Bone marrow (tissue), 2 donors: ENCODE measurements around the gene WDR45B.
"Not testable (repeated sequence)": the region's sequence is repeated elsewhere in the genome, so short reads cannot be mapped to it uniquely, and the experiment has no call there.

ENCODE experiments used
- DNase-seq, 2 donors: peaks; one replicate each; lab custom pipeline; 2025; lab: John Stamatoyannopoulos, UW

The WDR45B gene

DNA sequence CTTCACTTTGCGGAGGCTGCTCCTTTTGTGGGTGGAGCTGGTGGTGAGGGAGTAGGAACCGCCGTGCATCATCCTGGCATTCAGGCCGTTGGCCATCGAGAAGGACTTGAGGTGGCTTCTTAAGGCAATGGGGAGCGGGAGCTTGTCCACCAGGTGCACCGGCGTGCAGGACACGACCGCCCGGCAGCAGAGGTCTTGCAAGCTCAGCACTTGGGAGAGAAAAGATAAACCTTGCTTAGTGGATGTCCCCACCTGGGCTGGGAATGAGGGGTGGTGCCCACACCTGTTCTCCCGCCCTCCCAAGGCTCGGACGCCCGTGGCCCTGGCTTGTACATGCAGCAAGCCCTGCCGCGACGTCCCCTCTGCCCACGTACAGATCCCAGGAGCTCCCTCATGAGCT is 9.7 kb upstream of the WDR45B start:
- DNase-seq: no peak

DNA sequence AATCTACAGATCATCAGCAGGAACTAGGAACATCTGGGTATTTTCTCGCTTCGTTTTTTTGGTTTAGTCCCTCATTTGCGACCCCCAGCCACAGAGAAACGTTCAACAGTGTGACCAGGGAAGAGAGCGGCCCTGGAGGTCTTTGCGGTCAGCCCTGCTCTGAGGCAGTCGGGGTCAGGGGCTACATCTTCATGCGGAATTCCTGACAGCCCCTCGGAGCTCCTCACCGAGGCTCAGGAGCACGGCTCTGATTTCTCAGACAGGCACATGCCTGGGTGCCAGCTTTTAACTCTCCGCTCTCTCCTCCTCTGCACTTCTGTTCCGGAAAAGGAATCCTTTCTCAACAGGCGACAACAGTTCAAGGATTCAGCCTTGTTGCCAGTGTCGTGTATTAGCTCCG is 8.0 kb upstream of the WDR45B start:
- no peak for DNase-seq

GRCh38 chr17:82655523-82655922 is 7.3 kb upstream of the WDR45B start:
- no peak for DNase-seq

GRCh38 chr17:82655038-82655479 is 6.8 kb upstream of the WDR45B start:
- peak; percentile 9 to 48 for DNase-seq

DNA sequence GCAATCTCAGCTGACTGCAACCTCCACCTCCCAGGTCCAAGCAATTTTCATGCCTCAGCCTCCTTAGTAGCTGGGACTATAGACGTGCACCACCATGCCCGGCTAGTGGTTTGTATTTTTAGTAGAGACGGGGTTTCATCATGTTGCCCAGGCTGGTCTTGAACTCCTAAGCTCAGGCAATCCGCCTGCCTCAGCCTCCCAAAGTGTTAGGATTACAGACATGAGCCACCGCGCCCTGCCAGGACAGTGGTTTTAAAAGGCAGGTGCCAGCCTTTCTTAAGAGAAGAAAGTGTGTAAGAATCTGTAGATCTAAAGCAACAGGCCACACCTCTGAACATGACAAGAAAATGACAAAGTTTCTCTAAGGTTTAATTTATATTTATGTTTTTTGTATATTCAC is 6.4 kb upstream of the WDR45B start:
- DNase-seq: not testable (repeated sequence)

DNA sequence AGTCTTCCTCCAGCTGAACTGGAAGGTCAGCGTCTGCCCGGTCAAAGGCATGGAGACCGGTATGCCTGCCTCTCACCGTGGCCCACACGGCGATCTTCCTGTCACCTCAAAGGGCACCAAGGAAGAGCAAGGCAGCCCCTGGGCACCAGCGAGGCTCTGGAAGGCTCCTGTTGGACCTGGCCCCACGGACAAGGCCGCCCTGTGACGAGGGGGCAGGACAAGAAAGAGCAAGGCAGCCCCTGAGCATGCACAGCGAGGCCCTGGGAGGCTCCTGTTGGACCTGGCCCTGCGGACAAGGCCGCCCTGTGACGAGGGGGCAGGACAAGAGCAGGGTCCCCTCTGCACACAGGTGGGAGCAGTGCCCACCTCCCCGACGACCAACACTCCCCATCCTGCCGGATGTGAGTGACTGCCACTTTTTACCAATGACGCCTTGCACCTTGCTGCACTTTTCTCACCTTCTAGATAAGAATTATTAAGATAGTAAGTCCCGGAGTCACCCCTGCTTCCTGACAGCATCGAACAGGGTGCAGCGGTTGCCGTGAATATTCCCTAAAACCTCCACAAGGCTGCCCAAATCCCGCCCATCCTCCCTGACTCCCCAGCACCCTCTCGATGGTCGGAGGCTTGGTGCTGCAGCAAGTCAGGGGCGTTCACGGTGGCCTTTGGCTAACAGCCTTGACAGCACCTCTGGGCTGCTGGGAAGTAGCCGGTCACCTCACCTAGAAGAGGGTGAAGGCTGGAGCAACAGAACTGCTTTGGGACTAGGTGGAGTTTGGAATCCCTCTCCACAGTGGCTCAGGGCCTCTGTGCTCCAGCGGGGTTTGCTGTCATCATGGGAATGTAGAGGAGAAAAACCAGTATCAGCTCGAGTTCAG is 5.6 kb upstream of the WDR45B start:
- no peak for DNase-seq

GRCh38 chr17:82650723-82651122 is 2.5 kb upstream of the WDR45B start:
- DNase-seq: no peak

- DNase-seq: no peak
These were observed 1.4 kb upstream of the WDR45B start for GRCh38 chr17:82649501-82650261.

DNA sequence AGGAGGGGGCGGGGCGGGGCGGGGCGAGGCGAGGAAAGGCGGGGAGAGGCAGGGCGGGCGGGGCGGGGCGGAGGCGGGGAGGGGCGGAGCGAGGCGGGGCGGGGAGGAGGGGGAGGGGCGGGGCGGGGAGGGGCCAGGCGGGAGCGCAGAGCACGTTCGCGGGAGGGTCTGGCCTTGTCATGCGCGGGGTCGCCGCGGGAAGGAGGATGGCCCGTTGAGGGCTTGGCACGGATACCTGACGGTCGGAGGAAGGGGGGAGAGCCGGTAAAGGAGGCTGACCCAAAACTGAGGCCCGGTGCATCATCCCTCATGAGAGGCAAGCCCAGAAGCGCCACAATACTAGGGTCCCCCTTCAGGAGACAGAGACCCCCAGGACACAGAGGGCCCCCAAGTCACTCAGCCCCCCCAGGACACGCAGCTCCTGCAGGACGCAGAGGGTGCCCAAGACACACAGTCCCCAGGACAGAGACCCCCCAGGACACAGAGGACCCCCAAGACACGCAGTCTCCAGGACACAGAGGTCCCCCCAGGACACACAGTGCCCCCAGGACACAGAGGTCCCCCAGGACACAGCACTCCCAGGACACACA is 593 bp upstream of the WDR45B start:
- no peak for DNase-seq

DNA sequence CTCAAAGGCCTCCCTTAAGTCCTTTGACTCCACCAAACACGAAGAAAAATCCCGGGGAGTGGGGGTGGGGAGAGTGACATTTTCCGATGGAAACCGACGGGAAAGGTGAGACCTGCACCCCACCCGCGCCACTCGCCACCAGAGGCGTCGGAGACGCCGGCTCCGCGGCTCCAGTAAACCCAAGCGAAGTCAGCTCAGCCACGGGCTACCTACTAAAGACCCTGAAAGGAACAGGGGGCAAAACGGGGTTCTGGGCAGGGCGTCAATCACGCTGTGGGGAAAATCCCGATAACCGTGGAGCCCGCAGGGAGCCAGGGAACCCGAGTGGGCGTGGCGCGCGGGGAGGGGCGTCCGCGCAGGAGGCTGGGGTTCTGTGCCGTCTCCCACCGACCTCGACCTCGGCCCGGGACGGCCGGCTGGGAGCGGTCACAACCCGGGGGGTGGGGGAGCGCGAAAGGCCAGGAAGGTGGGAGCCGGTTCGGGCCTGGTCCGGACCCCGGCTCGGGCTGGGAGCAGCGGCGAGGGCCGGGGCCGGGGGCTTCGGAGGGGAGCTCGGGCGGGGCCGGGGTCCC is 565 bp downstream of the WDR45B start:
- peak in 1 of 2 donors; percentile 11 for DNase-seq

GRCh38 chr17:82645516-82645915 is 2.7 kb downstream of the WDR45B start:
- no peak for DNase-seq

GRCh38 chr17:82644148-82644547 is 4.1 kb downstream of the WDR45B start:
- no peak for DNase-seq

- no peak for DNase-seq
These were observed 6.2 kb downstream of the WDR45B start for GRCh38 chr17:82642022-82642421.

- peak in 1 of 2 donors; percentile 12 for DNase-seq
These were observed 8.2 kb downstream of the WDR45B start for GRCh38 chr17:82640036-82640435.

DNA sequence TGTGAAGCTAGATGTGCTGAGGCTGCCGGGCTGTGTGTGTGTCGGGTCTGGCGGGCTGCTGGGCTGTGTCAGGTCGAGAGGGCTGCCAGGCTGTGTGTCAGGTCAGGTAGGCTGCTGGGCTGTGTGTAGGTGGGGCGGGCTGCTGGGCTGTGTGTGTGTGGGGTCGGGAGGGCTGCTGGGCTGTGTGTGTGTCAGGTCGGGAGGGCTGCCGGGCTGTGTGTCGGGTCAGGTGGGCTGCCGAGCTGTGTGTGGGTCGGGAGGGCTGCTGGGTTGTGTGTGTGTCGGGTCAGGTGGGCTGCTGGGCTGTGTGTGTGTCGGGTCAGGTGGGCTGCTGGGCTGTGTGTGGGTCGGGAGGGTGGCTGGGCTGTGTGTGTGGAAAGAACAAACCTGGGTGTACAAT is 8.6 kb downstream of the WDR45B start:
- no peak for DNase-seq

DNA sequence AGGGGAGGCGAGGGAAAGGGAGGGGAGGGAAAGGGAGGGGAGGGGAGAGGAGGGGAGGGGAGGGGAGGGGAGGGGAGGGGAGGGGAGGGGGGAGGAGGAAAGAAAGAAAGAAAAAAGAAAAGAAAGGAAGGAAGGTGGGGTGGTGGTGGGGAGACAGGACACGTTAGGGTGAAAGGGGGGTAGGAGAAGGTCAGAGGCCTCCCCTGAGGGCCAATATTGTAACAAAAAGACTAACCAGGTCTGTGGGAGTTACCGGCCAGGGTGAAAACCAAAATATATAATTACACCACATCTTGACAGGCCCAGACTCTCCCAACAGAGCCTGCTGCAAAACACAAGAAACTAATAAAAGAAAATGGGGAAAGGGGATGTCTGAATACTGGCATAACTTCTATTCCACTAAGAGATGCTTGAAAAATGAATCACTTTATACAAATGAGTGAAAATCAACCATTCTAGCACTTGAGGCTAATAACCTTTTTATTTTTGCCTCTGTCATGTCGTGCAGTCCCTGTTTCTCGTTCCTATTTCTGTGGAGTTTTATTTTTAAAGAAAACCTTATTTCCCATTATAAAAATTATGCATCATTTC is 10.0 kb downstream of the WDR45B start:
- no peak for DNase-seq

DNA sequence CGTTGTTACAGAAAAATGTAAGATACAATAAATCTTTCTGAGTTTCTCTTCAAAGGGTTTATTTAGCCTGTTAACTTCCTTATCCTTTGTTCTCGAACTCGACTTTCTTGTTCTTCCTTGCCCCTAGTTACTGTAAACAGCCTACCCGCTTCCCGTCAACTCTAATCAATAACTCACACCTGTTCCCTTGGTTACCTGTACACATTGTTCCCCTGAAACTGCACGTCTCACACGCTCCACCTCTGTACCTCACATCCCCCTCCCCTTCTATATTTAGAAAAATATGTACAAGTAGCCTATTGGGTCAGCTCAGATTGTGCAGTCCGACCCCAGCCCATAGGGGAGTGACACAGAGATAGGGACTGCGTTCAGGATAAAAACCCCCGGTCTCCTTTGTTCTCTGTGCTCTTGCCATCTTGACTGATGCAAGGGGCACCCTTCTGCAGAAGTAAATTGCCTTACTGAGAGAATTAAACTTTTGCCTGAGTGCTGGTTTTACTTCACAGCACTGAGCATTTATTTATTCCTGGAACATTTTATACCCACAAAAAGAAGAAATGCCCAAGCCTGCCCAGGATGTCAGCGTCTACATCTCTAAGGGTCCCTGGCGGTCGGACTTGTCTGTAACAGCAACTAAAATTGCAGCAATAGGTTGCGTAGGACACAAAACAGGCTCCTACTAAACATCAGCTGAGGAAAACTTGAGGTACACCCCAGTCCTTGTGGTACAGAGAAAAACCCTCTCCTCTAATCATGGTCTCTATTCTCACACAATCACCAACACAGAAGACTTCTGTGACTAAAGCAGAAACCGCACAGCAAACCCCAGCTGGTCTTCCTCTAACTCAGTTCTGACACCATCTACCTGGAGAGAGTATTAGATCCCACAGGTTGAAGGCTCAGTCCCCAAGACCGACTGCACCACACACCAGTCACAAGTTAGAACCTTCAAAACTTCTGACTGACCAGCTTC is 11.3 kb downstream of the WDR45B start:
- DNase-seq: no peak

- no peak for DNase-seq
These were observed 14.9 kb downstream of the WDR45B start for GRCh38 chr17:82633343-82633742.

GRCh38 chr17:82632451-82632850 is 15.8 kb downstream of the WDR45B start:
- DNase-seq: no peak

DNA sequence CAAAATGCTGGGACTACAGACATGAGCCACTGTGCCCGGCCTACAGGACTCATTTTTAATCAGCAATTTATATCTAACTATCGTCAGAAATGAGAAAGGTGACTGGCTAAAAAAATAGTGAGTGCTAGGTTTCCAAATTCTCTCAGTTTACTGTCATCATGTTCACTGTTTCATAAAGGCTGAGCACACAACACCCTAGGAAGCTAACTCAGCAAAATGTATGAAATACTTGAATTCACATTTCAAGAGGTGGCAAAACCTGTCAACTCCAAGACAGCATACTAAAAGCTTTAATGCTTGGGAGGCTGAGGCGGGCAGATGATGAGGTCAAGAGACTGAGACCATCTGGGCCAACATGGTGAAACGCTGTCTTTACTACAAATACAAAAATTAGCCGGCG is 16.7 kb downstream of the WDR45B start:
- no peak for DNase-seq

DNA sequence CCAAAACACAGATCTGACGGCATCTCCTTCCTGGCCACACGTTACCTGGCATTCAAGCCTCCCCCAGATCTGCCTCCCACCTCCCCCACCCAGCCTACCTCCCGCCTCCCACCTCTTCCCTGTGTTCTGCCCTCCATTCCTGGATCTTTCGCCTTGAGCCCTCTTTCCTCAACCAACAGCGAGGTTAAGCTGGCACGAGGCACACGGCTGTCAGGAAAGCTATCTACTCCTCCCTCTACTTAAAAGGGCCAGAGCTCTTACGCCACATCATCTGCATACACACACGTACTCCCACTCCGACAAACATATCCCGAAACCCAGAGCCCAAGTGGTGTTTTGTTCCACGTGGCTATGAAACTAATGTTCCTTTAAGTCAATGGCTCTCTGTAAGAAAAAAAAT is 18.0 kb downstream of the WDR45B start:
- no peak for DNase-seq
